T-cell (primary cell): ENCODE results near the gene SKOR2. TPM values are rescaled to one million over a fixed set of nuclear protein-coding genes. Genes with fewer than 3 reads are reported as not detected.

Source experiments
- ATAC-seq, 4 experiments: fragments of 200-7000 bp in 3 of 4; fragments of 150-1000 bp in 1 of 4; cut with Tn5 transposase; replicated peaks in 1 of 4; 1 replicate in 3 of 4; 2 replicates in 1 of 4; pipeline ENCODE4 v1.10.0; 2021; ENCODE audit warnings: moderate library complexity in 3 of 4, mild to moderate bottlenecking in 2 of 4, moderate number of reproducible peaks in 1 of 4
- CTCF ChIA-PET, 2 donors: fragments of 300-600 bp; sonication (Branson Sonifier 250); formaldehyde crosslinking; loops; one replicate each; lab custom pipeline; 2022; ENCODE audit warnings: antibody characterized with exemption in 2 of 2; lab: Charles Lee
- POLR2A ChIA-PET, 2 donors: fragments of 300-600 bp; sonication (Branson Sonifier 250); formaldehyde crosslinking; loops; one replicate each; lab custom pipeline; 2022; ENCODE audit warnings: antibody characterized with exemption in 2 of 2; lab: Charles Lee
- DNase-seq, 35 experiments: peaks; one replicate each; pipeline versions ENCODE4 v3.0.0 to v3.0.0-alpha.2; 2013 to 2023
- H3K27ac ChIP-seq: one replicate; pipeline ENCODE4 v1.5.1; 2013; ENCODE audit warnings: low read length
- H3K27me3 ChIP-seq, 2 experiments: replicated peaks in 1 of 2; 1 replicate in 1 of 2; 2 replicates in 1 of 2; pipeline versions ENCODE4 v1.6.1 to v1.7.0; 2013; ENCODE audit warnings: low read length in 1 of 2, mixed read lengths in 1 of 2; ENCODE audit not compliant: control insufficient read depth in 2 of 2, insufficient read depth in 2 of 2; ENCODE audit errors: extremely low read depth in 1 of 2
- H3K36me3 ChIP-seq, 2 donors: 1 replicate in 1 of 2; 2 replicates in 1 of 2; pipeline versions ENCODE4 v1.6.1 to v1.7.0; 2013; ENCODE audit warnings: low read length in 1 of 2; ENCODE audit not compliant: control insufficient read depth in 2 of 2, insufficient read depth in 1 of 2; ENCODE audit errors: extremely low read depth in 1 of 2
- H3K4me1 ChIP-seq, 2 experiments: 1 replicate in 1 of 2; 2 replicates in 1 of 2; pipeline versions ENCODE4 v1.6.1 to v1.7.0; 2013; ENCODE audit warnings: low read length in 2 of 2, mixed read lengths in 1 of 2; ENCODE audit not compliant: insufficient read depth in 2 of 2, control insufficient read depth in 1 of 2; ENCODE audit errors: extremely low read depth in 1 of 2
- H3K4me3 ChIP-seq, 2 donors: 1 replicate in 1 of 2; 2 replicates in 1 of 2; pipeline versions ENCODE4 v1.5.1 to v1.7.0; 2013; ENCODE audit warnings: mild to moderate bottlenecking in 2 of 2, low read length in 1 of 2, moderate library complexity in 1 of 2; ENCODE audit not compliant: control insufficient read depth in 1 of 2; ENCODE audit errors: extremely low read depth in 1 of 2
- H3K9me3 ChIP-seq: 2 replicates; pipeline ENCODE4 v1.7.0; 2013
- H3K27ac Mint-ChIP-seq, 2 donors: one replicate each; pipeline ENCODE4 v1.8.0; 2020 to 2021; ENCODE audit warnings: mild to moderate bottlenecking in 2 of 2, mixed read lengths in 2 of 2
- H3K27me3 Mint-ChIP-seq, 2 donors: one replicate each; pipeline ENCODE4 v1.8.0; 2021 to 2022; ENCODE audit warnings: mixed read lengths in 2 of 2
- H3K36me3 Mint-ChIP-seq: one replicate; pipeline ENCODE4 v1.8.0; 2021; ENCODE audit warnings: mixed read lengths
- H3K4me1 Mint-ChIP-seq, 3 donors: one replicate each; pipeline ENCODE4 v1.8.0; 2020 to 2022; ENCODE audit warnings: mixed read lengths in 3 of 3, mild to moderate bottlenecking in 1 of 3
- H3K4me3 Mint-ChIP-seq, 3 donors: one replicate each; pipeline ENCODE4 v1.8.0; 2020 to 2022; ENCODE audit warnings: mild to moderate bottlenecking in 3 of 3, mixed read lengths in 3 of 3, moderate library complexity in 3 of 3
- H3K9me3 Mint-ChIP-seq, 3 donors: one replicate each; pipeline ENCODE4 v1.8.0; 2020 to 2022; ENCODE audit warnings: mixed read lengths in 3 of 3
- WGBS: methylation state at CpG from one replicate; pipeline ENCODE4 v1.1.5; 2013; ENCODE audit warnings: missing lambda C conversion rate; ENCODE audit not compliant: insufficient coverage; 5-methylcytosine and 5-hydroxymethylcytosine counted together
- total RNA-seq, 35 experiments: library from RNA in 6 of 35; stranded (reverse) in 6 of 35; fragments of 120-200 nt in 1 of 35; gene quantifications; one replicate each; pipeline versions ENCODE4 v1.2.1 to v1.2.4 and lab custom pipeline; 2013 to 2026

The SKOR2 gene
- total RNA-seq, 5 donors from 2014 or later (not counting 1 experiment from before 2014, with no cell fraction given): not detected

DNA sequence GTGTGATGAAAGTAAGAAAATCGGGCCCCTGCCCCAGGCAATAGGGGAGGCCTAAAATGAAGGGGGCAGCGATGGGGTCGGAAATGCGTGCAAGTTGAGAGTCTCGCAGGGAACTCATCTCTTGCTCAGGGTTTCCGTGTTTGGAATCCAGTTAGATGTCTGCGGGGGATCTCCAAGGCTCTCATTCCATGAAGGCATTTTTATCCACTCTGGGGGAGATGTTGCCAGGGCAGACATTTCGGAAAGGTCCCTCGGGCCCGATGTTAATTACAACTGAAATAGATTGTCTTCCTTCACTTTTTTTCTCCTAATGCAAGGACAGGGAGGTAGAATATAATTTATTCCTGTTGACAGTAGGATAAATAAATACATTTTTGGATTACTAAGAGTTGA lies 12.8 kb upstream of the SKOR2 start:
- Histone ChIP-seq H3K27ac (no peak overlapping the region), H3K27me3 (peaks cover 5 to 59% of the 10 kb centered on the region in 2 experiments), H3K36me3 (no peaks in the 10 kb centered on the region), H3K4me1 (no peaks in the 10 kb centered on the region), H3K4me3 (no peak overlapping the region), H3K9me3 (no peaks in the 10 kb centered on the region)
- ChIA-PET POLR2A (no interaction called here), CTCF (no interaction called here)
- ATAC-seq (no peak), DNase-seq (no peak)
- Mint-ChIP-seq H3K27me3 (peaks cover 55 to 66% of the 10 kb centered on the region in 2 donors), H3K9me3 (peaks cover 0 to 4% (median 0%) of the 10 kb centered on the region in 3 donors), H3K4me1 (peaks cover 0 to 18% (median 6%) of the 10 kb centered on the region in 3 donors), H3K4me3 (no peak overlapping the region), H3K36me3 (no peaks in the 10 kb centered on the region), H3K27ac (no peak overlapping the region)
- 5% methylated on average over 6 of the region's 10 CpGs for WGBS

DNA sequence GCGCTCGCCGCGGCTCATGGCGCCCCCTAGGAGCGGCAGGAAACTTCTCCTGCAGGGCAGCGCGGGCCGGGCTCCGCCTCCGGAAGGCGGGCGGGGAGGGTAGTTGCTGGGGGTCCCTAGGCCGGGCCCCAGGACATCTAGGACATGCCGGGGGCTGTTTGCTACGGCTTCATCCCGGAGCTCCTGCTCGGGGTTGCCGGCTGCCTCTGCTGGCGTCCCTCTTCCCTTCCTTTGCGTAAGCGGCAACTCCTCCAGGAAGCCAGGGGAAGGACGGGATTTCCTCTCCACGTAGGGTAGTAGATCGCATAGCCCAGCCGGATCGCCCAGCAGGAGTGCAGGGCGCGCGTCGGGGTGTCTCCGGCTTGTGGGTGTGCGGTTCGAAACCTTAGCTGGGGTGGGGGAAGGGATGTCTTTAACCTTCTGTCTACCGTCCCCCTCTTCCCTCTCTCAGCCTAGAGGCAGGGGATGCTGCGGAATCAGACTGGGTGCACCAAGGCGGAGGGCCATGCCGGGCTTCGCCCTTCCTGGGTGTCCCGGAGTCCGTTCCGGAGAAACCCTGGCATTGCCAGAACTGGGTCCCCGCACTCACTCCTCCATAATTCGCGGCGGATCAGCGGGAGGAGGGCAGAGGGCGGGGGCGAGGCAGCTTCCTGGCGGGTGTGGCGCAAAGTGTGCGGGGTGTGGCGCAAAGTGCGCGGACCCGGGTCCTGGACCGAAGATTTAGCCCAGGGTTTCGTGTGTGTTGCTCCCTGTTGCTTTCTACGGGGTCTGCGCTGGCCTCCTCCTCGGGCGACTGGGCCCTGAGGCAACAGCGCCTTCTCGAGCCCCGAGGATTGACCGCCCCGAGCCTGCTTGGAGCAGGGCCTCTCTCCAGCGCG lies 12.2 kb upstream of the SKOR2 start:
- peaks cover 0 to 4% (median 0%) of the 10 kb centered on the region in 3 donors for H3K9me3 Mint-ChIP-seq
- ChIA-PET POLR2A (no interaction called here), CTCF (no interaction called here)
- no peaks in the 10 kb centered on the region for H3K9me3 ChIP-seq
- peaks cover 5 to 63% of the 10 kb centered on the region in 2 experiments for H3K27me3 ChIP-seq
- peak overlapping the region in 2 of 3 donors; percentile 9 to 19 for H3K4me3 Mint-ChIP-seq
- H3K4me1 ChIP-seq: no peaks in the 10 kb centered on the region
- no peak for DNase-seq
- peaks cover 0 to 18% (median 6%) of the 10 kb centered on the region in 3 donors for H3K4me1 Mint-ChIP-seq
- ATAC-seq: no peak
- H3K36me3 ChIP-seq: no peaks in the 10 kb centered on the region
- no peaks in the 10 kb centered on the region for H3K36me3 Mint-ChIP-seq
- 9% methylated on average over 51 of the region's 69 CpGs for WGBS
- no peak overlapping the region for H3K4me3 ChIP-seq
- peaks cover 61 to 72% of the 10 kb centered on the region in 2 donors for H3K27me3 Mint-ChIP-seq
- H3K27ac ChIP-seq: no peak overlapping the region
- no peak overlapping the region for H3K27ac Mint-ChIP-seq

DNA sequence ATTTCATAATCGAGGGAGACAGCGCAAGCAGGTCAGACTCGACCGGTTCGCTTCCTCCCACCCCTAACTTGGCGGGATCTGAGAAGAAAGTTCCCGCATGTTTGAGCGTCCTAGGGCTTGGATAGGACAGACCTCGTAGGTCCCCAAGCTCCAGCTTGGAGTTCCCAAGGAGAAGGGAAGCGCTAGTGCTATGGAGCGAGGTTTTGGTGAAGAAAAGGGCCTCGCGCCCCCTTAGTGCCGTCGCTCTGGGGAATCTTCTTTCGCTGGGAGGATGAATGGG lies 11.6 kb upstream of the SKOR2 start:
- H3K4me1 Mint-ChIP-seq: peaks cover 0 to 18% (median 6%) of the 10 kb centered on the region in 3 donors
- no peak overlapping the region for H3K4me3 Mint-ChIP-seq
- ATAC-seq (no peak), DNase-seq (no peak)
- H3K9me3 Mint-ChIP-seq: peaks cover 0 to 4% (median 0%) of the 10 kb centered on the region in 3 donors
- no peaks in the 10 kb centered on the region for H3K4me1 ChIP-seq
- 14% methylated on average over 12 of the region's 16 CpGs for WGBS
- H3K27ac Mint-ChIP-seq: no peak overlapping the region
- H3K9me3 ChIP-seq: no peaks in the 10 kb centered on the region
- no peak overlapping the region for H3K4me3 ChIP-seq
- CTCF ChIA-PET: no interaction called here
- POLR2A ChIA-PET: no interaction called here
- H3K27me3 ChIP-seq: peaks cover 5 to 63% of the 10 kb centered on the region in 2 experiments
- no peak overlapping the region for H3K27ac ChIP-seq
- no peaks in the 10 kb centered on the region for H3K36me3 ChIP-seq
- H3K36me3 Mint-ChIP-seq: no peaks in the 10 kb centered on the region
- H3K27me3 Mint-ChIP-seq: peaks cover 65 to 77% of the 10 kb centered on the region in 2 donors

DNA sequence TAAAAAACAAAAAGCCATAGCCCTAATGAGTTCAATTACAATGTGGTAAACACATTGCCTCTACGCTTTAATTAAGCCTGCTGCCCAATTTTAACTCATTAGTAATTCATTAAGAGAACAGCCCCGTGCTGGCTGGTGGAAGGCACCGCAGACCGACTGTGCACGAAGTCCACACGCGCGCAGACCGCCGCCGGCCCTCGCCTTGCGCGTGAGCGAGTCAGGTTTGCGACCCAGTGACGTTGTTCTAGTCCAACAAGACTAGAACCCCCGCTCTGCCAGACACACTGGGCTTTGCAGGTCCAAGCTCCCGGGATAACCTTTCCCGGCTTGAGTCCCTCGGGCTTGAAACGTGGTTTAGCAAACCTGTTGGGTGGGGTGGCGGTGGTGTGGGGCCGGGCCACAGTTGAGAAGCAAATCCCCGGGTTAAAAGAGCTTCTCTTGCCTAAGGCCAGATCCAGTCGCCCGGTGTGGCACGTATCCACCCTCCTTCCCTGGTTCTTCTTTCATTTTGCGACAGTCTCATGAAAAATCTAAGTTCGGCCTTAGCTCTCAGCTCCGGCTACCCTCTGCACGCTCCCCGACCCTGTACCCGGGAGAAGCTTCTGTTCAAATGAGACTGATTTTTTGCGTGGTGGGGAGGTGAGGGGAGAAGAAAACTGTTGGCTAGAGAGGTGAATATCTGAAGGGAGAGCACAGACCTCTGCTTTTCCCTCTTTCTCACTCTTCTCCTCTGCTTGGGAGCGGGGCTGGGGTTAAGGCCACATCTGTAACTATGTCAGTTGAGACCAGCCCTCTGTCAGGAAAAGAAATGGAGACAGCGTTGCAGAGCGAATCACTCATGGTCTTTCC lies 11.1 kb upstream of the SKOR2 start:
- H3K9me3 Mint-ChIP-seq: peaks cover 0 to 4% (median 0%) of the 10 kb centered on the region in 3 donors
- Histone ChIP-seq H3K4me3 (no peak overlapping the region), H3K4me1 (no peaks in the 10 kb centered on the region), H3K9me3 (no peaks in the 10 kb centered on the region), H3K27me3 (peaks cover 5 to 63% of the 10 kb centered on the region in 2 experiments), H3K27ac (no peak overlapping the region), H3K36me3 (no peaks in the 10 kb centered on the region)
- ATAC-seq: no peak
- peaks cover 0 to 18% (median 6%) of the 10 kb centered on the region in 3 donors for H3K4me1 Mint-ChIP-seq
- DNase-seq: no peak
- H3K27ac Mint-ChIP-seq: peak overlapping the region in 1 of 2 donors; percentile 66
- H3K36me3 Mint-ChIP-seq: no peaks in the 10 kb centered on the region
- POLR2A ChIA-PET: no interaction called here
- WGBS: 13% methylated on average over 30 of the region's 38 CpGs
- peaks cover 65 to 74% of the 10 kb centered on the region in 2 donors for H3K27me3 Mint-ChIP-seq
- H3K4me3 Mint-ChIP-seq: no peak overlapping the region
- CTCF ChIA-PET: interaction anchor here in 1 of 2 donors (1.0 kb wide), 1 partner anchor 53 kb away, joined by 6 read pairs; no protein-coding TSS in a partner anchor

DNA sequence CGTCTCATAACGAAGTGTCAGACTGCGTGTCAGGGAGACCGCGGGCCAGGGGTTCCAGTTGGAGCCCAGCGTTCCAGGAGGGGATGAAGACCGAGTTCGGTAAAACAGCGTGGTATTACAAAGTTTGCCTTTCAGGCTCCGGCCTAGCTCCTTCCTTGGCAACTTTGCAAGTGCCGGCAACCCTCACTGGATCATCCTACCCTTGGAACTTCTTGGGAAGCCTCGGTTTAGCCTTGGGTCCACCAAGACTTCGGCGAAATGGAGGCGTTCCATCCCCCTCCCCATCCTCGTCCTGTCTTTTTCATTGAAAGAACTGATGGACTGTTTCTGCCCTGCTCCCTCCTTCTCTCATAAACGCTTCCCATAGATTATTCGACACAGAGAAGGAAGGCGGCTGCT lies 10.4 kb upstream of the SKOR2 start:
- ChIA-PET CTCF (interaction anchor here in 1 of 2 donors (1.0 kb wide), 1 partner anchor 52 kb away, joined by 6 read pairs; no protein-coding TSS in a partner anchor), POLR2A (no interaction called here)
- no peak overlapping the region for H3K27ac ChIP-seq
- no peak for DNase-seq
- H3K36me3 Mint-ChIP-seq: no peaks in the 10 kb centered on the region
- H3K9me3 Mint-ChIP-seq: peaks cover 0 to 4% (median 0%) of the 10 kb centered on the region in 3 donors
- WGBS: 15% methylated on average over 17 of the region's 19 CpGs
- H3K4me1 ChIP-seq: no peaks in the 10 kb centered on the region
- H3K4me1 Mint-ChIP-seq: peaks cover 0 to 18% (median 6%) of the 10 kb centered on the region in 3 donors
- no peaks in the 10 kb centered on the region for H3K36me3 ChIP-seq
- H3K27ac Mint-ChIP-seq: no peak overlapping the region
- no peak overlapping the region for H3K4me3 ChIP-seq
- no peak overlapping the region for H3K4me3 Mint-ChIP-seq
- ATAC-seq: no peak
- H3K27me3 ChIP-seq: peaks cover 5 to 63% of the 10 kb centered on the region in 2 experiments
- no peaks in the 10 kb centered on the region for H3K9me3 ChIP-seq
- peaks cover 65 to 77% of the 10 kb centered on the region in 2 donors for H3K27me3 Mint-ChIP-seq
